Renal cortex interstitium (tissue), 11 donors: ENCODE data around the gene TBPL2. TPM values are rescaled to one million over a fixed set of nuclear protein-coding genes. Genes with fewer than 3 reads are reported as not detected.

ENCODE experiments used
- DNase-seq, 11 donors: peaks; one replicate each; pipeline ENCODE4 v3.0.0-alpha.2; 2013; ENCODE audit warnings: low read depth in 9 of 11, low spot score in 4 of 11; ENCODE audit errors: extremely low read depth in 1 of 11
- polyA plus RNA-seq, 3 donors: library from polyadenylated mRNA; unstranded; fragments of 120-200 nt; gene quantifications; one replicate each; pipeline ENCODE4 v1.2.1, GENCODE V29; 2013; ENCODE audit not compliant: insufficient read length in 3 of 3

The TBPL2 gene
- polyA plus RNA-seq, 3 donors = 0.07 to 0.12 TPM; not detected in 1

GRCh38 chr14:55377236-55377635 lies 63.2 kb downstream of the TBPL2 start:
- no peak for DNase-seq

- DNase-seq = no peak
These were observed 65.6 kb downstream of the TBPL2 start for GRCh38 chr14:55374771-55375170.

- DNase-seq = no peak
These were observed 66.4 kb downstream of the TBPL2 start for GRCh38 chr14:55373784-55374705.

GRCh38 chr14:55372825-55373224 lies 67.6 kb downstream of the TBPL2 start:
- no peak for DNase-seq

GRCh38 chr14:55372423-55372822 lies 68.0 kb downstream of the TBPL2 start:
- no peak for DNase-seq

- no peak for DNase-seq
These were observed 69.4 kb downstream of the TBPL2 start for GRCh38 chr14:55370883-55371455.

- no peak for DNase-seq
These were observed 74.1 kb downstream of the TBPL2 start for GRCh38 chr14:55366271-55366670.

Other genes with a start within 250 kb of the TBPL2 start
- 10 to 100 TPM; 21.7 to 40.2 (median 33.2) TPM for gene DLGAP5, start 249.0 kb downstream of the TBPL2 start, polyA plus RNA-seq
- gene FBXO34, start 169.2 kb downstream of the TBPL2 start, polyA plus RNA-seq = 10 to 100 TPM; 32.5 to 38.8 (median 38.7) TPM
- 10 to 100 TPM; 15.8 to 28.1 (median 21.9) TPM for gene ATG14, start 28.8 kb downstream of the TBPL2 start, polyA plus RNA-seq
- 100 to 1,000 TPM; 181 to 216 (median 210) TPM for gene KTN1, start 139.6 kb upstream of the TBPL2 start, polyA plus RNA-seq